ENCODE measurements around the gene MINDY1. TPM values are rescaled to one million over a fixed set of nuclear protein-coding genes. Genes with fewer than 3 reads are reported as not detected.

MINDY1 gene
- total and polyA plus RNA-seq, 4 donors = 7.8 to 31.0 (median 16.7) TPM

DNA sequence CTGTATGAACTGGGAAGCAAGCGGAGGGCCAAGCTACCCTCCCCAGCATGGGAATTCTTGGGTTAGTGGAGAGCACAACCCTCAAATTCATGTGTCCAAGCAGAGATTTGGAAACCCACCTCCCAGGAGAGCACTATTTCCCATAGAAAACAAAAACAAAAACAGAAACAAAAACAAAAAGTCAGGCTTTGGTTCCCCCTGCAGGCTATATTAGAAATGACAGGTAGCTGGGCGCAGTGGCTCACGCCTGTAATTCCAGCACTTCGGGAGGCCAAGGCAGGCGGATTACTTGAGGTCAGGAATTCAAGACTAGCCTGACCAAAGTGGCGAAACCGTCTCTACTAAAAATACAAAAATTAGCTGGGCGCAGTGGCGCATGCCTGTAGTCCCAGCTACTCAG lies 10.8 kb downstream of the MINDY1 start:
- Histone ChIP-seq H3K27me3 (ENCODE audit: control insufficient read depth in 3 of 3, insufficient read depth in 3 of 3, low read length in 2 of 3) (no peaks in the 10 kb centered on the region), H3K9ac (ENCODE audit: insufficient read depth in 1 of 2, low read length in 2 of 2) (no peak overlapping the region), H3K27ac (ENCODE audit: low read depth in 1 of 2, low read length in 1 of 2) (peak overlapping the region; percentile 27 to 36), H3K4me1 (ENCODE audit: control insufficient read depth in 5 of 5, insufficient read depth in 5 of 5, low read length in 5 of 5) (no peaks in the 10 kb centered on the region), H3K36me3 (ENCODE audit: control insufficient read depth in 4 of 4, insufficient read depth in 4 of 4, low read length in 4 of 4) (peaks cover 11 to 27% (median 18%) of the 10 kb centered on the region in 4 donors), H3K4me3 (no peak overlapping the region), H3K9me3 (ENCODE audit: control insufficient read depth in 4 of 4, insufficient read depth in 3 of 4, low read length in 3 of 4) (no peaks in the 10 kb centered on the region)
- WGBS, 2 donors = 31 to 52% methylated on average over 9 of the region's 9 CpGs
- ATAC-seq (ENCODE audit: insufficient read depth, low FRiP score) (peak; percentile 77), DNase-seq (peak; percentile 51 to 61 (median 55))
- TF ChIP-seq, protein P1, sequence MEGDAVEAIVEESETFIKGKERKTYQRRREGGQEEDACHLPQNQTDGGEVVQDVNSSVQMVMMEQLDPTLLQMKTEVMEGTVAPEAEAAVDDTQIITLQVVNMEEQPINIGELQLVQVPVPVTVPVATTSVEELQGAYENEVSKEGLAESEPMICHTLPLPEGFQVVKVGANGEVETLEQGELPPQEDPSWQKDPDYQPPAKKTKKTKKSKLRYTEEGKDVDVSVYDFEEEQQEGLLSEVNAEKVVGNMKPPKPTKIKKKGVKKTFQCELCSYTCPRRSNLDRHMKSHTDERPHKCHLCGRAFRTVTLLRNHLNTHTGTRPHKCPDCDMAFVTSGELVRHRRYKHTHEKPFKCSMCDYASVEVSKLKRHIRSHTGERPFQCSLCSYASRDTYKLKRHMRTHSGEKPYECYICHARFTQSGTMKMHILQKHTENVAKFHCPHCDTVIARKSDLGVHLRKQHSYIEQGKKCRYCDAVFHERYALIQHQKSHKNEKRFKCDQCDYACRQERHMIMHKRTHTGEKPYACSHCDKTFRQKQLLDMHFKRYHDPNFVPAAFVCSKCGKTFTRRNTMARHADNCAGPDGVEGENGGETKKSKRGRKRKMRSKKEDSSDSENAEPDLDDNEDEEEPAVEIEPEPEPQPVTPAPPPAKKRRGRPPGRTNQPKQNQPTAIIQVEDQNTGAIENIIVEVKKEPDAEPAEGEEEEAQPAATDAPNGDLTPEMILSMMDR (IDR thresholded peaks at IDR 0.05; ENCODE audit: control extremely low read depth, extremely low read depth) = peak; percentile 56

DNA sequence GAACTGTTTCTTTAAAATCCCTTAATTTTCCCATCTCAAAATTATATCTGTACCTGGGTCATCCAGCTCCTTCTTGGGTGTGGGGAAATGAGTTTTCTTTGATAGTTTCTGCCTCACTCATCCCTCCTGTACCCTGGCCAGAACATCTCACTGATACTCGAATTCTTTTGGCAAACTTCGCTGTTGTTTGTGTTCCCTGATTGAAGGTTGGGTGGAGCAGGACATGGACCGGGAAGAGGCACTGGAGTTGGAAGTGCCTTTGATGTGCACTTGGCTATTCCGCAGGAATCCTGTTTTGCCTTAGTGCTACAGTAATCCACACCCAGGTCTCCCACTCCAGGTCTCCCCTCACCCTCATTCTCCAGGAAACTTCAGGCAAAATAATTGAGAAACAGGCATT lies 11.2 kb downstream of the MINDY1 start:
- no peaks in the 10 kb centered on the region for H3K27me3 ChIP-seq (ENCODE audit: control insufficient read depth in 3 of 3, insufficient read depth in 3 of 3, low read length in 2 of 3)
- H3K4me3 ChIP-seq = no peak overlapping the region
- H3K9me3 ChIP-seq (ENCODE audit: control insufficient read depth in 4 of 4, insufficient read depth in 3 of 4, low read length in 3 of 4) = no peaks in the 10 kb centered on the region
- DNase-seq (no peak), ATAC-seq (ENCODE audit: insufficient read depth, low FRiP score) (no peak)
- 46 to 73% methylated on average over 4 of the region's 4 CpGs for WGBS, 2 donors
- H3K9ac ChIP-seq (ENCODE audit: insufficient read depth in 1 of 2, low read length in 2 of 2) = no peak overlapping the region
- H3K27ac ChIP-seq (ENCODE audit: low read depth in 1 of 2, low read length in 1 of 2) = peak overlapping the region; percentile 27 to 36
- H3K36me3 ChIP-seq (ENCODE audit: control insufficient read depth in 4 of 4, insufficient read depth in 4 of 4, low read length in 4 of 4) = peaks cover 6 to 27% (median 17%) of the 10 kb centered on the region in 4 donors
- TF ChIP-seq, protein P1 (IDR thresholded peaks at IDR 0.05; ENCODE audit: control extremely low read depth, extremely low read depth) = no peak
- H3K4me1 ChIP-seq (ENCODE audit: control insufficient read depth in 5 of 5, insufficient read depth in 5 of 5, low read length in 5 of 5) = no peaks in the 10 kb centered on the region

GRCh38 chr1:150994248-150994647 lies 12.5 kb downstream of the MINDY1 start:
- DNase-seq = no peak
- ATAC-seq (ENCODE audit: insufficient read depth, low FRiP score) = no peak
- Histone ChIP-seq H3K36me3 (ENCODE audit: control insufficient read depth in 4 of 4, insufficient read depth in 4 of 4, low read length in 4 of 4) (peaks cover 3 to 24% (median 11%) of the 10 kb centered on the region in 4 donors), H3K9ac (ENCODE audit: insufficient read depth in 1 of 2, low read length in 2 of 2) (no peak overlapping the region), H3K27me3 (ENCODE audit: control insufficient read depth in 3 of 3, insufficient read depth in 3 of 3, low read length in 2 of 3) (no peaks in the 10 kb centered on the region), H3K4me3 (no peak overlapping the region), H3K27ac (ENCODE audit: low read depth in 1 of 2, low read length in 1 of 2) (no peak overlapping the region), H3K4me1 (ENCODE audit: control insufficient read depth in 5 of 5, insufficient read depth in 5 of 5, low read length in 5 of 5) (no peaks in the 10 kb centered on the region), H3K9me3 (ENCODE audit: control insufficient read depth in 4 of 4, insufficient read depth in 3 of 4, low read length in 3 of 4) (no peaks in the 10 kb centered on the region)
- TF ChIP-seq, protein P1 (IDR thresholded peaks at IDR 0.05; ENCODE audit: control extremely low read depth, extremely low read depth) = no peak
- 83 to 86% methylated on average over 3 of the region's 3 CpGs for WGBS, 2 donors

GRCh38 chr1:150992626-150993025 lies 14.1 kb downstream of the MINDY1 start:
- DNase-seq (no peak), ATAC-seq (ENCODE audit: insufficient read depth, low FRiP score) (no peak)
- H3K27me3 ChIP-seq (ENCODE audit: control insufficient read depth in 3 of 3, insufficient read depth in 3 of 3, low read length in 2 of 3) = no peaks in the 10 kb centered on the region
- no peak overlapping the region for H3K27ac ChIP-seq (ENCODE audit: low read depth in 1 of 2, low read length in 1 of 2)
- no peaks in the 10 kb centered on the region for H3K9me3 ChIP-seq (ENCODE audit: control insufficient read depth in 4 of 4, insufficient read depth in 3 of 4, low read length in 3 of 4)
- no peaks in the 10 kb centered on the region for H3K4me1 ChIP-seq (ENCODE audit: control insufficient read depth in 5 of 5, insufficient read depth in 5 of 5, low read length in 5 of 5)
- no peak overlapping the region for H3K9ac ChIP-seq (ENCODE audit: insufficient read depth in 1 of 2, low read length in 2 of 2)
- H3K36me3 ChIP-seq (ENCODE audit: control insufficient read depth in 4 of 4, insufficient read depth in 4 of 4, low read length in 4 of 4) = peaks cover 0 to 8% (median 3%) of the 10 kb centered on the region in 4 donors
- H3K4me3 ChIP-seq = no peak overlapping the region
- TF ChIP-seq, protein P1 (IDR thresholded peaks at IDR 0.05; ENCODE audit: control extremely low read depth, extremely low read depth) = no peak
- WGBS, 2 donors = 71 to 79% methylated on average over 4 of the region's 4 CpGs

All from lung (tissue), 12 donors.